ENCODE measurements around the gene ZNF780A.
"Not testable (repeated sequence)": the region's sequence is repeated elsewhere in the genome, so short reads cannot be mapped to it uniquely, and the experiment has no call there.

Gene ZNF780A

GRCh38 chr19:40112271-40112670 lies 21.5 kb upstream of the ZNF780A start:
- H3K36me3 Mint-ChIP-seq (ENCODE audit: insufficient read depth); H3K27ac Mint-ChIP-seq (ENCODE audit: low read depth); H3K27me3 Mint-ChIP-seq; H3K4me1 Mint-ChIP-seq; DNase-seq (ENCODE audit: low spot score in 2 of 2); H3K9me3 Mint-ChIP-seq; H3K4me3 Mint-ChIP-seq; ATAC-seq (replicated peaks; ENCODE audit: extremely low read depth, poor library complexity, severe bottlenecking): not testable (repeated sequence)

DNA sequence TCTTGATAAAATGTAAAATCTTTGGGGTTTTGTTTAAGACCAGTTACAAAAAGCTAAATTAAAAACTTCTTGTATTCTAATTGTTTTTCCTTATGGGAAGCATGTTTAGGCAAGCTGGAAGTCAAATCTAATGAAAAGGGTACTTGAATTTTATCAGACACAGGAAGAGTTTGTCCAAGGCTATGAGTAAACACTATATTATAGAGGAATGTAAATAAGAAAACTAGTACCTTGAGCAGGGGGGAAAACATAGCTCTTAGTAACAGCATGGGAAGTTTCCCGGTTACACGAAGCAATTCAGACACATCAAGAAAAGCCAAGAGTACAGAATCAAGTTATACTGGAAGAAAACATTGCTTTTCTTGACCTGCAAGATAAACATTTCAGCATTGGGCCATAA lies 19.8 kb upstream of the ZNF780A start:
- Mint-ChIP-seq H3K36me3 (ENCODE audit: insufficient read depth) (no peaks in the 10 kb centered on the region), H3K4me3 (no peak overlapping the region), H3K27ac (ENCODE audit: low read depth) (no peak overlapping the region), H3K27me3 (no peaks in the 10 kb centered on the region), H3K9me3 (no peaks in the 10 kb centered on the region), H3K4me1 (no peaks in the 10 kb centered on the region)
- DNase-seq (ENCODE audit: low spot score in 2 of 2) (no peak), ATAC-seq (replicated peaks; ENCODE audit: extremely low read depth, poor library complexity, severe bottlenecking) (no peak)

DNA sequence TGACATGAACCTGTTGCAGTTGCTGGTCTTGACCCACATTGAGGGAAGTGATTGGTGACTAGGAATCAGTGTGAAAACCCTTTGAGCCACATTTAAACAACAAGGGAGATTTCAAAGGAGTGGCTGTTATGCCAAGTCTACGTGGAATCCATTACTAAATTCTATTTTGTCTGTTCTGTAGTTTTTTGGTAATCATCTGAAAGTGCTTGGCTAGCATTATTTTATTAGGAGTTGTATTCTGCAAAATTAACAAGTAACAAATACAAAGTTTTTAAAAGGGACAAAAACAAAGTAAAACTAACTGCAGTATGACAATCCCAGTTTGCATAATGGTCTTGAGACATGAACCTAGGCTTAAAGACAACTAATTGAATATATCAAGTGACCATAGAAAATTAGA lies 14.0 kb upstream of the ZNF780A start:
- Mint-ChIP-seq H3K4me1 (no peaks in the 10 kb centered on the region), H3K27ac (ENCODE audit: low read depth) (no peak overlapping the region), H3K4me3 (no peak overlapping the region), H3K36me3 (ENCODE audit: insufficient read depth) (no peaks in the 10 kb centered on the region), H3K27me3 (no peaks in the 10 kb centered on the region), H3K9me3 (no peaks in the 10 kb centered on the region)
- DNase-seq (ENCODE audit: low spot score in 2 of 2), result no peak
- no peak for ATAC-seq (replicated peaks; ENCODE audit: extremely low read depth, poor library complexity, severe bottlenecking)

DNA sequence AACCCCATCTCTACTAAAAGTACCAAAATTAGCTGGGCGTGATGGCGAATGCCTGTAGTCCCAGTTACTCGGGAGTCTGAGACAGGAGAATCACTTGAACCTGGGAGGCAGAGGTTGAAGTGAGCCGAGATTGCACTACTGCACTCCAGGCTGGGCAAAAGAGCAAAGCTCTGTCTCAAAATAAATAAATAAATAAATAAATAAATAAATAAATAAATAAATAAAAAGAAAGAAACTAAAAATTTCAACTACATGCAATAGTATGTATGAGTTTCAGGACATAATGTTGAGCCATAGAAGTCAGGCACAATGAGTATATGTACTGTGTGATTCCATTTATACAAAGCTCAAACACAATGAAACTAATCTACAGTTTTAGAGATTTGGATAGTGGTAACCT lies 12.9 kb upstream of the ZNF780A start:
- no peaks in the 10 kb centered on the region for H3K9me3 Mint-ChIP-seq
- H3K36me3 Mint-ChIP-seq (ENCODE audit: insufficient read depth), result no peaks in the 10 kb centered on the region
- no peak for DNase-seq (ENCODE audit: low spot score in 2 of 2)
- ATAC-seq (replicated peaks; ENCODE audit: extremely low read depth, poor library complexity, severe bottlenecking), result no peak
- H3K4me3 Mint-ChIP-seq, result no peak overlapping the region
- H3K27ac Mint-ChIP-seq (ENCODE audit: low read depth), result no peak overlapping the region
- no peaks in the 10 kb centered on the region for H3K4me1 Mint-ChIP-seq
- peaks cover 7% of the 10 kb centered on the region for H3K27me3 Mint-ChIP-seq

GRCh38 chr19:40101813-40102212 lies 11.1 kb upstream of the ZNF780A start:
- no peak overlapping the region for H3K4me3 Mint-ChIP-seq
- ATAC-seq (replicated peaks; ENCODE audit: extremely low read depth, poor library complexity, severe bottlenecking), result no peak
- H3K27me3 Mint-ChIP-seq, result peaks cover 25% of the 10 kb centered on the region
- no peak overlapping the region for H3K27ac Mint-ChIP-seq (ENCODE audit: low read depth)
- H3K4me1 Mint-ChIP-seq, result no peaks in the 10 kb centered on the region
- DNase-seq (ENCODE audit: low spot score in 2 of 2), result no peak
- no peaks in the 10 kb centered on the region for H3K9me3 Mint-ChIP-seq
- no peaks in the 10 kb centered on the region for H3K36me3 Mint-ChIP-seq (ENCODE audit: insufficient read depth)

DNA sequence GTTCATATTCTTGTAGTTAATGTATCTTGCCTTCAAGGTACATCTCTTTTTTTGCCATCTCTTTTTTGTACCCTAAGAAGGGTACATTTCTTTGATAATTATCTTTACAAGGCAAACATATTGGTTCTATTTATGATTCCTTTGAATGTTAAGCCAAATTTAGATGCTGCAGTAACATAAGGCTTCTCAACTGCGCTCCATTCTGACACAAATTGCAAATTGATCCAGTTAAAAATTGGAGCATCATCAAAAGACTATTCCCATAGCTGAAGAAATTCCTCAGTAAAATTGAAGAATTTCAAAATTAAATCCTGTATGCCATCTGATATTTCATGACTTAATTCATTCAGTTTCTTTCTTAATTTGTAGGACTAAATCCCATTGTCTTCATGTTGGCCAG lies 2.7 kb upstream of the ZNF780A start:
- H3K36me3 Mint-ChIP-seq (ENCODE audit: insufficient read depth), result peaks cover 10% of the 10 kb centered on the region
- H3K27ac Mint-ChIP-seq (ENCODE audit: low read depth), result no peak overlapping the region
- peaks cover 47% of the 10 kb centered on the region for H3K27me3 Mint-ChIP-seq
- ATAC-seq (replicated peaks; ENCODE audit: extremely low read depth, poor library complexity, severe bottlenecking) (no peak), DNase-seq (ENCODE audit: low spot score in 2 of 2) (no peak)
- H3K4me3 Mint-ChIP-seq, result no peak overlapping the region
- H3K4me1 Mint-ChIP-seq, result peaks cover 34% of the 10 kb centered on the region
- no peaks in the 10 kb centered on the region for H3K9me3 Mint-ChIP-seq

DNA sequence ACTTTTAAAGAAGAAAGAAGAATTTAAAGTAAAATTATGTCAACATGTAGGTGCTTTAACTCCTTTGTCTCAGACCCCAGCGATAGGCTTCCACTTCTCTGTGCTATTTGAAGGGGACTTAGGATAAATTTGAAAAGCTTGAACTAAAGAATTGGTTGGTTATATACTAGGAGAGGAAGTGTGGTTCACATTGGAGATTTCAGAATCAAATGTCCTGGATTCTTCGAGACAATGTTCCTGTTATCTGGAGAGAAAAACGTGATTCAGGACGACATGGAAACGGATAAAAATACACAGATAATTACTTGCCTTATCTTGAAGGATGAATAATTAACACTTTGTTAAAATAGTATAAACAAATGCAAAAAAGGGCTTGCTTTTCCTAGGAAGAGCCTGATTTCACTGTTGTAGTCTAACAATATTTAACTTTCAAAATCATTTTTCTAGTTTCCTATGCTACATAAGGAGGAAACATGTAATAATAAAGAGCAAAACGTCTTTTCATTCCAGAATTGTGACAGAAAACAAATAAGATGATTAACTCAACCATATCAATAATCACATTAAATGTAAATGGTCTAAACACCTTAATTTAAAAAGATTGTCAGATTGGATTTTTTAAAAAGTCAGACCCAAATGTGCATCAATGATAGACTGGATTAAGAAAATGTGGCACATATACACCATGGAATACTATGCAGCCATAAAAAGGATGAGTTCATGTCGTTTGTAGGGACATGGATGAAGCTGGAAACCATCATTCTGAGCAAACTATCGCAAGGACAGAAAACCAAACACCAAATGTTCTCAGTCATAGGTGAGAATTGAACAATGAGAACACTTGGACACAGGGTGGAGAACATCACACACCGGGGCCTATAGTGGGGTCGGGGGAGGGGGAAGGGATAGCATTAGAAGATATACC lies 724 bp upstream of the ZNF780A start:
- Mint-ChIP-seq H3K4me3 (peak overlapping the region; percentile 98), H3K9me3 (no peaks in the 10 kb centered on the region), H3K36me3 (ENCODE audit: insufficient read depth) (peaks cover 12% of the 10 kb centered on the region), H3K27ac (ENCODE audit: low read depth) (peak overlapping the region; percentile 100), H3K4me1 (peaks cover 45% of the 10 kb centered on the region), H3K27me3 (peaks cover 29% of the 10 kb centered on the region)
- ATAC-seq (replicated peaks; ENCODE audit: extremely low read depth, poor library complexity, severe bottlenecking), result peak; percentile 2
- DNase-seq (ENCODE audit: low spot score in 2 of 2), result no peak

DNA sequence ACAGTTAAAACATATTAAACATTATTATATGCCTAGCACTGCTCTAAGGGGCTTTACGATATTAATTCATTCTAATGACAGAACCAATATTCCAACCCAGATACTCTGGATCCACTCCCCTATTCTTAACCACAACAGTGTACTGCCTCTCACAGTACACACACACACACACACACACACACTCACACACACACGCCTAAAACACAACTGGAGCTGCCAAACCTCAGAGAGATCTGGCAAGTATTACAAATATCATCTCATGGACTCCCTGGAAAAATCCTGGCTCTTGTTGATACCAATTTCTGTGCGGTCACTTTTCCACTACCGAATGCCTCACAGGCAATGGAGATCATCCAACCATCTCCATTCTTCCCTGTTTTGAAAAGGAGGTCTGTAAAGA lies 1.3 kb downstream of the ZNF780A start:
- Mint-ChIP-seq H3K27ac (ENCODE audit: low read depth) (peak overlapping the region; percentile 100), H3K27me3 (peaks cover 11% of the 10 kb centered on the region)
- DNase-seq (ENCODE audit: low spot score in 2 of 2), result no peak

DNA sequence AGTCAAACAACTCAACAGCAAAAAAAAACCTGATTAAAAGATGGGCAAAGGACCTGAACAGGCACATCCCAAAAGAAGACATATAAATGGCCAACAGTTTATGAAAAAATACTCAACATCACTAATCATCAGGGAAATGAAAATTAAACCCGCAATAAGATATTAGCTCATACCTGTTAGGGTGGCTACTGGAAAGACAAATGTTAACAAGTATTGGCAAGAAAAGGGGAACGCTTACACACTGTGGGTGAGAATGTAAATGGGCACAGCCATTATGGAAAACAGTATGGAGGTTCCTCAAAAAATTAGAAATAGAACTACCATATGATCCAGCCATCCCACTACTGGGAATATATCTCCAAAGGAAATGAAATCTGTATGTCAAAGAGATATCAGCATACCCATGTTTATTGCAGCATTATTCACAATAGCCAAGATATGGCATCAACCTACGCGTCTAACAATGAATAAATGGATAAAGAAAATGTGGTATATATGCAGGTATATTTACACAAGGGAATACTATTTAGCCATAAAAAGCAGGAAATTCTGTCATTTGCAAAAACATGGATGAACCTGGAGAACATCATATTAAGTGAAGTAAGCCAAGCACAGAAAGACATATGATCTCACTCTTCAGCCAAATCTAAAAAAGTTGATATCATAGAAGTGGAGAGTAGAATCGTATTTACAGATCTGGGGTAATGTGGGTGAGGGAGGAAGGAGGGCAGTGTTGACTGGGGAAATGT lies 2.3 kb downstream of the ZNF780A start:
- DNase-seq (ENCODE audit: low spot score in 2 of 2), result no peak
- Mint-ChIP-seq H3K4me1 (peaks cover 45% of the 10 kb centered on the region), H3K9me3 (no peaks in the 10 kb centered on the region), H3K27ac (ENCODE audit: low read depth) (peak overlapping the region; percentile 8), H3K36me3 (ENCODE audit: insufficient read depth) (peaks cover 26% of the 10 kb centered on the region), H3K27me3 (peaks cover under 1% of the 10 kb centered on the region), H3K4me3 (peak overlapping the region; percentile 13)
- ATAC-seq (replicated peaks; ENCODE audit: extremely low read depth, poor library complexity, severe bottlenecking), result no peak

More for the DNA sequence above, 1.3 kb downstream of the ZNF780A start:
- no peaks in the 10 kb centered on the region for H3K9me3 Mint-ChIP-seq
- H3K36me3 Mint-ChIP-seq (ENCODE audit: insufficient read depth), result peaks cover 19% of the 10 kb centered on the region
- ATAC-seq (replicated peaks; ENCODE audit: extremely low read depth, poor library complexity, severe bottlenecking), result no peak
- H3K4me1 Mint-ChIP-seq, result peaks cover 45% of the 10 kb centered on the region
- H3K4me3 Mint-ChIP-seq, result peak overlapping the region; percentile 98

DNA sequence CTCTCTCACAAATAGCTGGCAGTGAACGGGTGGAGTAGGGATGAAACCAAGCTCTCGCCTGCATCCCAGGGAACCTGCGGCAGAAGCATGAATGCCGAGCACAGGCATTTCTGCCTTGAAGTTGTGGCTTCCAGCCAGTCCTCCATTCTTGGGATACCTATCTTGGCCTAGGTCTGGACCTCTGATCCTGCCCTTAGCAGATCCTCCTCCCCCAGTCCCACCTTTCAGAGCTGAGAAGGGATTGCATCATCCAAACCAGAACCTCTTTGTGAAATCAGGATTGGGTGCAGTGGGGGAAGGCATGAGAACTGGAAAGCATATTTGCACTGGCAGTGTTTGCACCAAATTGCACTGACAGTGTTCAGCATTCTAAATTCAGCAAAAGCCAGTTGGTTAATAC lies 5.8 kb downstream of the ZNF780A start:
- Mint-ChIP-seq H3K27me3 (no peaks in the 10 kb centered on the region), H3K27ac (ENCODE audit: low read depth) (no peak overlapping the region), H3K4me1 (peaks cover 26% of the 10 kb centered on the region), H3K4me3 (no peak overlapping the region), H3K9me3 (no peaks in the 10 kb centered on the region), H3K36me3 (ENCODE audit: insufficient read depth) (peaks cover 51% of the 10 kb centered on the region)
- DNase-seq (ENCODE audit: low spot score in 2 of 2), result no peak
- no peak for ATAC-seq (replicated peaks; ENCODE audit: extremely low read depth, poor library complexity, severe bottlenecking)

- no peaks in the 10 kb centered on the region for H3K27me3 Mint-ChIP-seq
- peaks cover 5% of the 10 kb centered on the region for H3K4me1 Mint-ChIP-seq
- no peak overlapping the region for H3K4me3 Mint-ChIP-seq
- DNase-seq (ENCODE audit: low spot score in 2 of 2) (no peak), ATAC-seq (replicated peaks; ENCODE audit: extremely low read depth, poor library complexity, severe bottlenecking) (no peak)
- H3K9me3 Mint-ChIP-seq, result peaks cover 27% of the 10 kb centered on the region
- H3K27ac Mint-ChIP-seq (ENCODE audit: low read depth), result no peak overlapping the region
- peaks cover 72% of the 10 kb centered on the region for H3K36me3 Mint-ChIP-seq (ENCODE audit: insufficient read depth)
Measured at GRCh38 chr19:40081411-40081810, 9.3 kb downstream of the ZNF780A start.

GRCh38 chr19:40080289-40080688 lies 10.5 kb downstream of the ZNF780A start:
- H3K9me3 Mint-ChIP-seq, result peaks cover 27% of the 10 kb centered on the region
- H3K4me3 Mint-ChIP-seq, result no peak overlapping the region
- peaks cover 5% of the 10 kb centered on the region for H3K4me1 Mint-ChIP-seq

DNA sequence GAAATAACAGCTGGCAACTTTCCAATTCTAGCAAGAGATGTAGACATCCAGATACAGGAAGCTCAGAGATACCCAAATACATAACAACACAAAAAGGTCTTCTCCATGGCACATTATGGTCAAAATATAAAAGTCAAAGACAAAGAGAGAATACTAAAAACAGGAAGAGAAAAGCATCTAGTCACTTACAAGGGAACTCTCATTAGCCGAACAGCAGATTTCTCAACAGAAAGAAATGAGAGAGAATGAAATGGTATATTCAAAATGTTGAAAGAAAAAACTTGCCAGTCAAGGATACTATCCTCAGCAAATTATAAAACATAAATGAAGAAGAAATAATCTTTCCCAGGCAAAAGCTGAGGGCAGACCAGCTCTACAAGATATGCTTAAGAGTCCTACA lies 12.4 kb downstream of the ZNF780A start:
- Mint-ChIP-seq H3K9me3 (peaks cover 27% of the 10 kb centered on the region), H3K4me3 (no peak overlapping the region), H3K4me1 (peaks cover 5% of the 10 kb centered on the region), H3K27ac (ENCODE audit: low read depth) (no peak overlapping the region), H3K36me3 (ENCODE audit: insufficient read depth) (peaks cover 76% of the 10 kb centered on the region), H3K27me3 (no peaks in the 10 kb centered on the region)
- ATAC-seq (replicated peaks; ENCODE audit: extremely low read depth, poor library complexity, severe bottlenecking) (no peak), DNase-seq (ENCODE audit: low spot score in 2 of 2) (no peak)

More at GRCh38 chr19:40080289-40080688, 10.5 kb downstream of the ZNF780A start:
- peak overlapping the region; percentile 35 for H3K27ac Mint-ChIP-seq (ENCODE audit: low read depth)
- no peak for ATAC-seq (replicated peaks; ENCODE audit: extremely low read depth, poor library complexity, severe bottlenecking)
- peaks cover 82% of the 10 kb centered on the region for H3K36me3 Mint-ChIP-seq (ENCODE audit: insufficient read depth)
- DNase-seq (ENCODE audit: low spot score in 2 of 2), result no peak
- no peaks in the 10 kb centered on the region for H3K27me3 Mint-ChIP-seq
